ENCODE measurements around the gene LRCOL1.

LRCOL1 gene

DNA sequence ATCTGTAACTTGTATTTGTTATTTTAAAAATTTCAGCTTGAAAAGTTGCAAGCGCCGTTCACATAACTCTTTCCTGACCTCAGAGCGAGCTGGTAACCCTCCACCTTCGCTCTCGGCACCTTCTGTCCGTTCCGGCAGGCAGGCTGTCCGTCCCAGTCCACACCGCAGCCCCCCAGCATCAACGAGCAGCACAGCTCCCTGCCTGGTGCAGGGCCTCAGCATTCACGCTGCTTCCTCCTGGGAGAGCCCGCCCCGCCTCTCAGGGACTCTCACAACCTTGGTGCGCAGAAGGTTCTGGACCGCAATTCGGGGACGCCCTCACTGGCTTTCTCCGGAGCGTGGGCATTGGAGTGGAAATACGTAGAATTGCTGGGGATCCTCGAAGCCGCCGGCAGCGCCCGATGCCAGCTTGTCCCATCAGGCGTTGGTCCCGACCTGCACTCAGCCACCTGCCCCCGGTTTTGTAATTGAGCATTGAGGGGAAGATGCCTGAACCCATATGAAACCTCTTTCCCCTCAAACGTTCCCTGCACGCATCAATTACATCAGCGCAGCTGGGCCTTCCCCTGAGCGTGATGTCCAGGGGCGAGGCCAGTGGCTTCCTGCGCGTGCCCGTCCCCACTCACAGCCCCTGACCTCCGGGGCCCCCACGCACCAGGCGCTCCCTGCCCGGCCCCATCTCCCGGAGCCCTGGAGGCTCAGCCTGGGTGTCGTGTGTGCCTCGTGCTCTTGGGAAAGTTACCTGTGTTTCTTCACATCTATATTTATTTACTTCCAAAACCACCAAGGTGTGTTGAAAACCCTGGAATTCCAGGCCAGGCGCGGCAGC, 19.1 kb downstream of the LRCOL1 start:
- TF ChIP-seq, protein P1, sequence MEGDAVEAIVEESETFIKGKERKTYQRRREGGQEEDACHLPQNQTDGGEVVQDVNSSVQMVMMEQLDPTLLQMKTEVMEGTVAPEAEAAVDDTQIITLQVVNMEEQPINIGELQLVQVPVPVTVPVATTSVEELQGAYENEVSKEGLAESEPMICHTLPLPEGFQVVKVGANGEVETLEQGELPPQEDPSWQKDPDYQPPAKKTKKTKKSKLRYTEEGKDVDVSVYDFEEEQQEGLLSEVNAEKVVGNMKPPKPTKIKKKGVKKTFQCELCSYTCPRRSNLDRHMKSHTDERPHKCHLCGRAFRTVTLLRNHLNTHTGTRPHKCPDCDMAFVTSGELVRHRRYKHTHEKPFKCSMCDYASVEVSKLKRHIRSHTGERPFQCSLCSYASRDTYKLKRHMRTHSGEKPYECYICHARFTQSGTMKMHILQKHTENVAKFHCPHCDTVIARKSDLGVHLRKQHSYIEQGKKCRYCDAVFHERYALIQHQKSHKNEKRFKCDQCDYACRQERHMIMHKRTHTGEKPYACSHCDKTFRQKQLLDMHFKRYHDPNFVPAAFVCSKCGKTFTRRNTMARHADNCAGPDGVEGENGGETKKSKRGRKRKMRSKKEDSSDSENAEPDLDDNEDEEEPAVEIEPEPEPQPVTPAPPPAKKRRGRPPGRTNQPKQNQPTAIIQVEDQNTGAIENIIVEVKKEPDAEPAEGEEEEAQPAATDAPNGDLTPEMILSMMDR (IDR thresholded peaks at IDR 0.05; ENCODE audit: borderline replicate concordance, insufficient read depth, low read depth, low read length), result no peak
- no peak overlapping the region for H3K4me3 ChIP-seq (ENCODE audit: low read depth, low read length)

DNA sequence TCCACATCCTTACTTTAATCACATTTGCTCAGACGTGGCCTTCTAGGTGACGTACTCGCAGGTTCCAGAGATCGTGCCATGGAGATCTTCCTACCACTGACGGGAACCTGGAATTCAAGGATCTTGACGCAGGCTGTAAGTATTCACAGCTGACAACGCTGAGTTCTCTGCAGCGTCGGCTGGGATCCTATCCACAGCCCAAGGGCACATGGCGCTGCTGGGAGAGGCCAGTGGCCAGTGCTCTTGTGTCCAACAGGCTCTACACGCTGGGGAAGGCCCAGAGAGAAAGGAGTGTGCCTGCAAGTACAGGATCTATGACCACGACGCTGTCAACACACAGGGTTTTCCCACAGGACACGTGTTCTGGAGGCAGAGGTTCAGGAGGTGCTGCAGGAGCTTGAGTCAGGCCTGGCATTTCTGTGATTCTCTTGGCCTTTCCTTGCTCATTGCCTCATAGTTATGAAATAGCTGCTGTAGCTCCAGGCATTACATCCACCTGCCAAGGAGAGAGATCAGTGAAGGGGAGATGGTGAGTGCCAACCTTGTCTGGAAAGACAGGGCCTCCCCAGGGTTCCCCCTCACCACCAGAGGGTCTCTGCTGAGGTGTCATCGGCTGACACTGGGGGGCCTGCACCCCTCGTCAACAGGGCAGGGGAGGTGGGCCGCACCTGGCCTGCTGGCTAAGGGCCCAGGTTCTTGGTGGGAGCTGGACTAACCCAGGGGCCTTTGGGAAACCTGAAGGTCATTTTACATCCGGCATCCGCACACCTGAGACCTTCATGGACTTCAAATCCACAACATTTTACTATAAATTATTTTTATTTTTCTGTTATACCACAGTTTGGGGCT, 21.3 kb downstream of the LRCOL1 start:
- TF ChIP-seq, protein P1 (IDR thresholded peaks at IDR 0.05; ENCODE audit: borderline replicate concordance, insufficient read depth, low read depth, low read length), result no peak

DNA sequence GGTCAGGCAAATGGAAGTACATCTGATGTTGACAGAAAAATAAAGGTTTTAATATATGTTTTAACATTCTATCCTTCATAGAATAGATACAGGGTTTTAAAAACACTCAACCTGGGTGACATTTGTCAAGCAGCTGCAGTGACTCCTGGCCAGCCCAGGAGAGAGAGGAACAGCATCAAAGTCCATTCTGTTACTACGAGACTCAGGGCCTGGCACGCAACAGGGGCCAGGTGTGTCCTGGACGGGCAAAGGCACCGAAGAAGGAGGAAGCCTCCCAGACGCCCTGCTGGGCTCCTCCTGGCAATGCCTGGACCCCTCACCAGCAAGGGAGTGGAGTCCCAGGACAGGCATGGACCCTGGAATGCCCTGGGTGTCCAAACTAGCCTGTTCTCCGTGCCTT, 22.1 kb downstream of the LRCOL1 start:
- TF ChIP-seq, protein P1 (IDR thresholded peaks at IDR 0.05; ENCODE audit: borderline replicate concordance, insufficient read depth, low read depth, low read length), result no peak
- H3K4me3 ChIP-seq (ENCODE audit: low read depth, low read length), result no peak overlapping the region

More for the DNA sequence above, 21.3 kb downstream of the LRCOL1 start:
- H3K4me3 ChIP-seq (ENCODE audit: low read depth, low read length), result no peak overlapping the region

DNA sequence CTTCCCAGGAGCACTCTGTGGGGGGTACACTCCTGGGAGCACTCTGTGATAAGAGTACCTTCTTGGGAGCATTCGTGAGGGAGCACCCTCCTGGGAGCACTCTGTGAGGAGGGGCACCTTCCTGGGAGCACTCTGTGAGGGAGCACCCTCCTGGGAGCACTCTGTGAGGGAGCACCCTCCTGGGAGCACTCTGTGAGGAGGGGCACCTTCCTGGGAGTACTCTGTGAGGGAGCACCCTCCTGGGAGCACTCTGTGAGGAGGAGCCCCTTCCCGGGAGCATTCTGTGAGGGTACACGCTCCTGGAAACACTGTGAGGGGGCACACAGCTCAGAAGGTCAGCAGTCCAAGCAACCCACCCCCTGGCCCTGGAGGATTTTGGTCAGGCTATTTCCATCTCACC, 22.6 kb downstream of the LRCOL1 start:
- TF ChIP-seq, protein P1 (IDR thresholded peaks at IDR 0.05; ENCODE audit: borderline replicate concordance, insufficient read depth, low read depth, low read length), result no peak
- no peak overlapping the region for H3K4me3 ChIP-seq (ENCODE audit: low read depth, low read length)

DNA sequence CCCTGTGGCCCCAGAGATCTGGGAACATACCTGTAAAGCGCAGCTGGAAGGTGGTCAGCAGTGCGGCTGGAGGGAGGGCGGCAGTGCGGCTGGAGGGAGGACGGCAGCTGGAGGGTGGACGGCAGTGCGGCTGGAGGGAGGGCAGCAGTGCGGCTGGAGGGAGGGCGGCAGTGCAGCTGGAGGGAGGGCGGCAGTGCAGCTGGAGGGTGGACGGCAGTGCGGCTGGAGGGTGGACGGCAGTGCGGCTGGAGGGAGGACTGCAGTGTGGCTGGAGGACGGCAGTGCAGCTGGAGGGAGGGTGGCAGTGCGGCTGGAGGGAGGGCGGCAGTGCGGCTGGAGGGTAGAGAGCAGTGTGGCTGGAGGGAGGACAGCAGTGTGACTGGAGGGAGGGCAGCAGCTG, 23.5 kb downstream of the LRCOL1 start:
- TF ChIP-seq, protein P1 (IDR thresholded peaks at IDR 0.05; ENCODE audit: borderline replicate concordance, insufficient read depth, low read depth, low read length), result no peak
- H3K4me3 ChIP-seq (ENCODE audit: low read depth, low read length), result no peak overlapping the region

DNA sequence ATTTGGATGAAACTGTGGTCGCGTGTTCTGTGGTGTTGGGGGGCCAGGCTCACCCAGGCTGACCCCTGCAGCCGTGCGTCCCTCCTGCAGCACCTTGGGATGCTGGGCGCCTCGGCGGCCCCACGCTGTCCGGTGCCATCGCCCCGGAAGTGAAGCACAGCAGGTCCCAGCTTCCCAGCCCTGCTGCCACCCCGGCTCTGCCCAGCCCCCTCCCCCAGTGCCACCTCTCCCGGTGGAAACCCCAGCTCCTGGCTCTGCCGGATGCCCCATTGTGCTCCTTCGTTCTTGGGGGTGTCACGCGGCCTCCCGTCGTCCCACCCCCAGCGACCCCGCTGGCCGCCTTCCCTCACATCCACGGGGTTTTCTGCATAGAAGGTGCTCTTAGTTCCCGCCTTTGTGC, 25.2 kb downstream of the LRCOL1 start:
- TF ChIP-seq, protein P1 (IDR thresholded peaks at IDR 0.05; ENCODE audit: borderline replicate concordance, insufficient read depth, low read depth, low read length), result no peak
- no peak overlapping the region for H3K4me3 ChIP-seq (ENCODE audit: low read depth, low read length)

All from GM12875 (cell line).